GM21360 (cell line): ENCODE data around the gene MUC2.

Experiments
- ATAC-seq: cut with Tn5 transposase; IDR thresholded peaks from one replicate; pipeline ENCODE4 v1.9.1; 2021; ENCODE audit warnings: mild to moderate bottlenecking, moderate library complexity; ENCODE audit not compliant: unreplicated experiment

The MUC2 gene

GRCh38 chr11:1118755-1119603 is 44.3 kb downstream of the MUC2 start:
- ATAC-seq: no peak

- no peak for ATAC-seq
These were observed 45.0 kb downstream of the MUC2 start for GRCh38 chr11:1119604-1120146.

GRCh38 chr11:1120532-1121330 is 46.1 kb downstream of the MUC2 start:
- no peak for ATAC-seq

- ATAC-seq: no peak
These were observed 46.7 kb downstream of the MUC2 start for GRCh38 chr11:1121331-1121812.

- no peak for ATAC-seq
These were observed 47.4 kb downstream of the MUC2 start for GRCh38 chr11:1121813-1122663.

- ATAC-seq: no peak
These were observed 48.0 kb downstream of the MUC2 start for GRCh38 chr11:1122664-1123002.

- no peak for ATAC-seq
These were observed 49.3 kb downstream of the MUC2 start for GRCh38 chr11:1123970-1124369.
